GM21423 (cell line): ENCODE data around the gene CHN2.
A peak's percentile ranks its signal among the peaks of the same experiment; 100 is the strongest.

Experiments
- ATAC-seq: cut with Tn5 transposase; IDR thresholded peaks from one replicate; pipeline ENCODE4 v1.9.1; 2021; ENCODE audit warnings: mild to moderate bottlenecking, moderate library complexity; ENCODE audit not compliant: unreplicated experiment

CHN2 gene

DNA sequence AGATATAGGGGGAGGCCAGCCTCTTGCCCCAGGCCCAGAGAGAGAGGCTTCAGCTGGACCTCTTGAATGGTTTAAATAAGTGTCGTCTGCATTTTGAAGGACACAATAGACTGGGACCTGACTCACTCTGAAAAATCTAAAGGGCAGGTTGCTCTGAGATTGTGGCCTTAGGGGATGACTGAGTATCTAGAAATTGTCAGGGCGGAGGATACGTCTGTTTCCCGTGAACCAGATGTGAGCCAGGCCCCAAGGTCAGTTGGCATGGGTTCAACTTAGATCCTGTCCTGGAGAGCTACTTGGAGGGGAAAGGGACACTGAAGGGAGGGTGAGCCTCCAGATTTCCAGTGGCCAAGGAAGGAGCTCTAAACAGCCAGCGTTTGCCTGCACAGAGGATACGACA is 110.2 kb downstream of the CHN2 start:
- ATAC-seq, result no peak

DNA sequence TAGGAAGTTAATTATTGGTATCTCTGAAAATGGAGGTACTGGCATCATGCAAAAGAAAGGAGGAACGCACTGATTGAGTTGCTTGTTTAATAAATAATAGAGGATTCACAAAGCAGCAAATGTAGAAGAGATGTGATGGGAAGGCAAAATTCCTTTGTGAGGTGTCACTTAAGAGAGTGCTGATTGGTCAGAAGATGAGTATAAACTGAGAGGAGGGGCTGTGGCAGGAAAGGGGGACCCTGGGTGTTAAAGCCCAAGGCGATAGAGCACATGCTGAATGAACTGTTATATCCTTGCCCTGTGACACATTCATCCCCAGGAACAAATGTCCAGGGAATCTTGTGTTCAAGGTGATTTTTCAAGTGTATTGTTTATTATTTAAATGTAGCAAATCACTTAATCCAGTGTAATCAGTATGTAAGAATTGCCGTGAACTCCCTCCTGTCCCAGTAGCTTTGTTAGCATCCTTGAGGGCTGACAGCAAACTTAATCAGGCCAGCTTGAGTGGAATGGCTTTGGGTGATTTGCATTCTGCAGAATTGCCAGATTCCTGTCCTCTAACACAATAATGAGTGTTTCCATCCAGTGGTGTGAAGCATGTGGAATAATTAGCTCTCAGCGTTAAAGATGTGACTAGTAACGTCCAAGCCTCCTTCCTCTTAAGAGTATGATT is 111.9 kb downstream of the CHN2 start:
- no peak for ATAC-seq

DNA sequence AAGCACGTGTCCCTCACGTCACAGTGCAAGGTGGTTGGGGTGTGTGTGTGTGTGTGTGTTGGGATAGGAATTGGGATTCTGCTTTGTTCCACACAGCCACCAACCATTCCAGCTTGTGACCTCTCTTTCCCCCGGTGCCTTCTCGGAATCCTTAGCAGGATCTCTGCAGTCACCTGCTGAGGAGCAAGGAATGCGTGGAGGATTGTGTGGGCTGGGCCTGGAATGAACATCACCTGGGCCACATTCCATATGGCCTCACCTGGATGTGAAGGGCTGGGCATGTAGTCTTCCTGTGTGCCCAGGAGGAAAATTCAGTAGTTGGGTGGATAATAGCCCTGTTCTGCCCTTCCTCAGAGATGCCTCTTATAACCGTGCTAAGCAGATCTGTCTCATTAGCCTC is 113.8 kb downstream of the CHN2 start:
- ATAC-seq, result no peak

DNA sequence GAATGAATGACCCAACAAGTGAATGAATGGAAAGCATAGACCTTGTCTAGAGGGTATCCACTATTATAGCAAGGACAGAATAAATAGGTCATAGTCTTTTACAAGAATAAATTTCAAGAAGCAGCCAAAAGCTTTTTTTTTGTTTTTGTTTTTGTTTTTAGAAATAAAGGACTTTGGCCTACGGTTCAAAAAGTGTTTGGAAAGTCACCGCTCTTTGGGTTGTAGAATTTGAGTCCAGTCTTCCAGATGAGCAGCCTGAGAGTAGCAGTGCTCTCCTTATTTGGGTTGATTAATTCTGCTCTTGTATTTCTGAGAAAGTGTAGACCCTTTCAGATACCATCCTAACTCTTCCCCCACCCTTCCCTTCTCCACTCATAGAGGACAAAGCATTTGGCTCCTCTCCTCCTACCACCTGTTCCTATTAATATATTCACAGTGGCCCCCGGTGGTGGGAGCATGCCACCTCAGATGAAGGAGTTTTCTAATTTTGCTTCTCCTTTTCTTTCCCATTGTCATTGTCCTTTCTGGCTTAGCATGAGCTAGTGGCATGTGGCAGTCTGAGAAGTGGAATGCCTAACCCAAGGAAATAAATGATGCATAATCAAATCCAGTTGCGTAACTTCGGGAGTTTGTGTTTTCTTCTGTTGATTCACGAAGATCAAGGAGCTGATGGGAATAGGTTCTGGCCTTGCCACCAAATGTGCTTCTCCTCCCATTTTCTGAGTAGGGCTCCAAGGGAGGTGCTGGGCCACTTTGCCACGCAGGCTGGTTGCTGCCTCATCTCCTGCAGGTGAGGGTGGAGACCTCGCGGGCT is 114.7 kb downstream of the CHN2 start:
- no peak for ATAC-seq

DNA sequence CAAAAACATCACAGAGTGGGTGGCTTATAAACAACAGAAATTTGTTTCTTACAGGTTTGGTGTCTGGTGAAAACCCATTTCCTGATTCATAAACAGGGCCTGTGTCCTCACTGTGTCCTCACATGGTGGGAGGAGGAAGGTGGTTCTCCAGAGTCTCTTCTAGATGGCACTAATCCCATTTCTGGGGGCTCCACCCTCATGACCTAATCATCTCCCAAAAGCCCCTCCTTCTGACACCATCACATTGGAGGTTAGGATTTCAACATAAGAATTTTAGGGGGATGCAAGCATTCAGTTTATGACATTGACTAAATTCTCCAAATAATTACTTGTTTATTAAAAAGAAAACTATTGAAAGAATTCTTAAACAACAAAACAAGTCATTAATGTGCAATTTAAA is 116.0 kb downstream of the CHN2 start:
- no peak for ATAC-seq

DNA sequence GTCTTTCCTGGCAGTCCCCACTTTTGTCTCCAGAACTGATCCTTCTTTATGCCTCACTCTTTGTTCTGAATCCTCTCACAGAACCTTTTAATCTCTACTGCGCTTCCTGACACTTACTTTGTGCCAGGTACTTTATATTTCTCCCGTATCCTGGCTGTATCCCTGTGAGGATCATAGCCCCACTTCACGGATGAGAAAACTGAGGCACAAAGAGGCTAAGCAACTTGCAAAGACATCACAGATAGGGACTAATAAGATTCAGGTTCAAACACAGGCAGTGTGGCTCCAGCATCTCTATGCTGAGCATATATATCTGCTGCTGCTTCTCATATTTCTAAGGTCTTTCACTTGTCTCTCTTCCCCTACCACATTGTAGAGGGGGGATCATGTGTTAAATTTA is 116.7 kb downstream of the CHN2 start:
- no peak for ATAC-seq

DNA sequence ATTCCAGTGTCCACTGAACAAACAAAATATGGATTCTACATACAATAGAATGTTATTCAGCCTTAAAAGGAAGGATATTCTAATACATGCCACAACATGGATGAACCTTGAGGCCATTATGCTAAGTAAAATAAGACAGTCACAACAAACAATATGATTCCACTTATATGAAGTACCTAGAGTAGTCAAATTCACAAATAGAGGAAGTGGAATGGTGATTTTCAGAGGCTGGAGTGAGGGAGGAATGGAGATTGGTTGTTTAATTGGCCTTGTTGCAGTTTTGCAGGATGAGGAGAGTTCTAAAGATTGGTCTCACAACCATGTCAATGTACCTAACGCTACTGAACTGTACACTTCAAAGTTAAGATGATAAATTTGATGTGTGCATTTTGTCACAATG is 119.6 kb downstream of the CHN2 start:
- ATAC-seq, result no peak

DNA sequence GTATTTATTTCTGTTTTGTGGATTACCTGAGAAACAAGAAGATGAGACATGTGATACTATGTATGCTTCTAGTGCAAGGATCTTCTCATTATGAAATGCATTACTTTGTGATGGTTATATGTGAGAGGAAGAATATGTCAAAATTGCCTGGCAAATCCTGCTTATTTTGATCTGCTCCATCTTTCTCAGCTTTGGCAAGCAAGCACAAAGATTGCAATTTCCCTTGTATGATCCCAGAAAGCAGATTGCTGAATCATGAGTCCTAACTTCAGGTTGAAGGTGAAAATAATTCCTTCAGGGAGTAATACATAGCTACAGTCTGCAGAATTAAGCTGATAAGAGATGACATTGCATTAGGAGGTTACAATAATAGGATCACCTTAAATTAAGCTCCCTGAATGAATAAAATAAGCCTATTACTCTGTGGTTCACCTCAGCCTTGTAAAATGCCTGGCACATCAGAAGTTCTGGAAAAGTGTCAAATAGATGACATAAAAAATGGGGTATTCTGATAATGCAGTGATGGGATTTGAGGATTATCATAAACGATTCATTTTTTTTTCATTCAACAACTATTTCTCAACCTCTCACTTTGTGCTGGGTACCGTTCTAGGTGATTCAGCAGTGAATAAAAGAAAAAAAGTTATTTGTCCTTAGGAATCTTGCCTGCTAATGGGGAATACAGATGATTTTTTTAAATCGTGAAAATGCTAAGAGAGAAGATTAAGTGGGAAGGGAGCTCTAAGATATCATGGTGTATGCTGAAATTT is 120.7 kb downstream of the CHN2 start:
- ATAC-seq, result no peak

DNA sequence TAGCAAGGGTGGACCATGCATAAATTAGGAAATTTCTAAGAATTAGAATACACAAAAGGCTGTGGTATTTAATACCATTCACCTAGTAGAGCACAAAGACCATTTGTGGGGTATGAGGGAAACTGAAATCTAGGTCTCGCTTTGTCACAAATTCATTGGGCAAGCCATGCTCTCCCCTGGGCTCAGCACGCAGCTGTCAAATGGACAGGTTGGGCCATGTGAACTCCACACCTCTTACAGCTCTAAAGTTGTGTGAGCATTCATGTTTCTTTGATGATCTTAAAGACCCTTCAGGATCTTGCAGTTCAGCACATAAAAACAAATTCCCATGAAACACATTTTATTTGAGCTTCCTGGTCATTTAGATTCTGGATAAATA is 121.3 kb downstream of the CHN2 start:
- no peak for ATAC-seq

DNA sequence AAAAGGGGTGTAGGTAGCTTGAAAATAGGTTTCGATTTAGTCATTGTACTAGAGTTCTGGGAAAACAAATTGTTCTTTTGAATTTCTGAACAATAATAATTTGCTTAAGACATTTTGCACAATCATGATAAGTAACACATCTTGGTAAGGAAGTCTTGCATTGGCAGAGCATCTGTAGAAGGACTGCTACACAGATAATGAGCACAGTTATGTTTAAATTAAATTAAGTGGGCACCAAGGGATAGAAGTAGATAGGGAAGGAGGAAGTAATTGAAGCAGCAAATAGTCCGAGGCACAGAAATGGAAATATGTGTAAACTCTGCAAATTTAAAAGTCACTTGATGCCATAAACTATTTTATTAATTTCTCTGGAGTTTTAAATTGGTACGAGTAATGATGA is 122.4 kb downstream of the CHN2 start:
- ATAC-seq, result no peak

DNA sequence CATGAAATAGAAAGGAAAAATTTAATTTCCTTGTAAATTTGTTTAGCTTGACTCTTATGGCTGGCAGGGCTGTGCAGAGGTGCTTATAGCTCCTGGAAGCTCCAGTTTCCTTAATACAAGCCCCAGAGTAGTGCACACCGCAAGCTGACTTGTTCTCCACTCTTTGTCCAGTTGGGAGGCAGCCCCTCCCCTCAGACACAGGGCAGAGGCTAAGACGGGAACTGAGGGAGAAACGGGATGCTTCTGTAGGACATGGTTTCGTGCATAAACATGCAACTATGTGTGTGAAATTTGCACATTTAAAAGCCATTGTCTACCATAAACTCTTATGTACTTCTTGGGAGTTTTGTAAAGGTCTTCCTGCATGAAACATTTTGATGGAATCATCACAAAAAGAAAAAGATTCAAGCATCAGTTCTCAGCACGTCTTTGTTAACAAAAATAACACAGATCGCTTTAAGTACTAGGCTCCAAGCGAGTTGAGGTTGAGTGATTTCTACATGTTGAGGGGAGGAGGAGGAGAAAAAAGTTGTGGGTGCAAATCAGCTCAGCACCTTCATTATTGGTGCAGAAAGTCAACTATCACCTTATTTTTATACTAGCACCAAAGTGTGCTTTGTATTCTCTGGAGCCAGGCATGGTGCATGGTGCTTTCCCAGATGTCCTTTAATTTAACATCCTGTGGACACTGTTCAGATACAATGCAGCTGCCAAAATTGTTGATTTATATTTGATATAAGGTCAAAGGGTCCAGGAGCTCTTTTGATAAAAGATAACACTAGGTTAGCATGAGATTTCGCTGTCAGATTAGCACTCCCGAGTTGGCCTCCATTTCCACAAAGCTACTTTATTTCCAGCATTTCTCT is 124.5 kb downstream of the CHN2 start:
- ATAC-seq, result no peak

DNA sequence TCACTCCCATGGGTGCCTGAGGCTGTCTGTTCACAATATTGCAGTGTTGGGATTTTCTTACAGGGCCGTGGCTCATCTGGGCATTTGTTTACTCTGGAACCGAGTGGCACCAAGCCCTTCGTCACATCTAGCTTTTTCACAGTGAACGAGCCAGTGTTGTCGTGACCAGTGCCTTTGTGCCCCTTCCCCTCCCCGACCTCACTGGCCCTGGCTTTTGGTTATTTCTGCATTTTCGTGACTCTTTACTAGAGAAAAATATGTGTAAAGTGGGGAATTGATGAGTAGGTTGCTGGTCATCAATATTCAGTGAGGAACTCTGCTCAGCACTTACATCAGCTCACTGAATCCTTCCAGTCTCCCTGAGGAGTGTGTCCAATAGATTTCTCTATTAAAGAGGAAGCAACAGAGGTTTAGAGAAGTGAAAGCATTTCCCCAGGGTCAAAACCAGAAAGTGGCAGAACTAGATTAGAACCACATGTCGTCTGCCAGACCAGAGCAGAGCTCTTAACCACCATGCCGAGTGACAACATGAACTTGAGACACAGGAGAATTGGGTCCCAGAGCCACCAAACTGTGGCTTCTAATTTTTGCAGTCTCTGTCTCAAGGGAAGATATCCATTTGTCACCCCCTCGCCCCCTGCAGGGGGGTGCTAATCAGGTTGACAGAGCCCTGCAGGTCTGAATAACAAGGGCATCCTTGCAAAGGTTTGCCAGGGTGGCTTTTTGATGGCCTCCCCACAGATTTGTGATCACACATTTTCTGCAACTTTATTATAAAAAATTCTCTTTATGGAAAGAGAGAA is 125.3 kb downstream of the CHN2 start:
- ATAC-seq, result peak; percentile 68

DNA sequence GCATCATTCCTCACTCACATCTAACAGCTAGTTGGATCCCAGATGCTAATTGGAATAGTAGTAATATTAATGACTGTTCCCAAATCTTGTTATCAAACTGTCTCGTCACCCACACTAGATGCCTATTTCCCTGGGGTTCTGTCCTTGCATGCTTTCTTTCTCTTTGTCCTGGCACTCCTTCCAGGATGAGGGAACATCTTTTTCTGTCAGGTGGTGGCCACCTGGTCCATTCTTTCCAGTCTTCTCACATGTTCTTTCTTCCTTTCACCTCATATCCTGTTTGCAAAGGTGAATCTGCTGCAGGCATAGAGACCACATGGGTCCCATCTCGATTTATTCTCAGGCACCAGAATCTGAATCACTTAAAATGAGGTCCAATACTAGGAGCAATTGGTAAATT is 126.0 kb downstream of the CHN2 start:
- no peak for ATAC-seq

DNA sequence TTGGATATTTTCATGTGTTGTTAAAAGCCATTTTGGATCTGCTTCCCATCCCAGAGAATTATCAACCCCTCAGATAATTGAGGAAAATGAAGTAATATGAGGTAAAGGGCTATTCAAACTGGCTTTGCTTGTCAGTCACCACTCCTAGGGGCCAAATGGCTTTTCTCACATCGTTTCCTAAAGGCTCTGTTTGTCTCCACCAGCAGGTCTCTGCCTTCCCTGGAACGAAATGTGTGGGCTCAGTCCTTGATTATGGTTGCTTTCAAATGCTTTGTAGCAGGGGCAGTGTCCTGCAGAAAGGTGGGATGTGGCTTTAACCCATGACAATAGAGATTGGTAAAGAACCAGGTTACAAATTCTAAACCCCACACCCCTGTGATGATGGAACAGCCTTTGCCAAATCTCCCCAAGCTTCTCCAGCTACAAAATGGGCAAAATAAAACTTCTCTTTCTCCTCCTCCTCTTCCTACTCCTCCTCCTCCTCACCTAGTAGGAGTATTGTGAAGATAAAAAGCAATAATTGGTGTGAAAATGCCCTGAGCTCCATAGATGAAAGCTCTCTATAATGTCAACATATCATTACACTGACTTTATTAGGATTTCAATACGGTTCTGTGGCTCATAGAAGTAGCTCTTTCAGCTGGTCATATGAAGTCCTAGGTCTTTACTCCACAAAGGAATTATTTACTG is 127.6 kb downstream of the CHN2 start:
- no peak for ATAC-seq

DNA sequence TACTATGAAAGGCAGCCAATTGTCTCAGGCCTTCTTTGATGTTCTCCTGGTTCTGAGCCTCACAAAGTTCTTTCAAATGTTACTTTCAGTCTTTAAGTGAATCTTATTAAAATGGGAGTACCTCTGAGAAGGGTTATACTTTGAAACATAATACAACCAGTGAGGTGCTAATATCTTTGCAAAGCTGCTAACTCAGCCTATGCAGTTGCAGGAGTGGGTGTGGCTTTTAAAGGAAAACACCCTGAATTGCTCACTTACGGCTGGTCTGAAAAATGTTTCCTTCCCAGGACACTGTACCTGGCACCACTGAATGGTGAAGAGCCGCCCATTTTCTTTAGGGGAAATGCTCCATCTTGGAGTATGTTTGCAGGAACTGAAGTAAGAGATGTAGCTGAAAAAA is 130.9 kb downstream of the CHN2 start:
- no peak for ATAC-seq

DNA sequence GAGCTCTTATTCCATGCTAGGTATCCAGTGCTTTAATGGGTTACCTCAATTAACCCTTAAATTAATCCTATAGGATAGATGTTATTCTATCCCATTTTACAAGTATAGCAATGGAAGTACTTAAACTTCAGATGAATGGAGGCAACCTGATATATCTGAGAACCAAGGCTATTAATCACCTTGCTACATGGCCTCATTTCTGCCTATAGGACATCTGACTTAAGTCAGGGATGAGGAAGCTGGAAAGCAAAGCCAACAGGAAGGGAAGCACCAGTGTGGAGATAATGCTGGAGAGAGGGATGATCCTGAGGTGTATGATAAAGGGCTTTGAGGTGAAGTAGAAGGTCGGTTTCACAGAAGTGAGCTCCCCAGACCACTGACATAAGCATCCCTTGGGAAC is 132.3 kb downstream of the CHN2 start:
- ATAC-seq, result no peak

DNA sequence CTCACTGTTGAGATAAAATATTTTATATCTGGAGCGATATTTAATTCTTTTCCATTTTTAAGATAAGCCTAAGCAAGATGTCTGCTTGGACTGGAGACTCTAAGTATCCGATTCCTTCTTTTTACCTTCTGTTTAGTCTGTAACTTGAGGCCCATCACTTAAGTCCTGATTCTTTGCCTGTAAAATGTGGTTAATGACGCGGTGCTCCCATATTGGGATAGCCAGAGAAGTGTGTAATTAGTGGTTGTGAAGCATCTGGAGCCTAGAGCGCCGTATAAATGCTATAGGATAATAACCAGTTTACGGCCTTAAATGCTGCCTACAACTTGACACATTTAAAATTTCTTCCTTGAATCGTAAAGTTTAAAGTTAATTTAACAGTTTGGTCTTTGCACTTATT is 132.9 kb downstream of the CHN2 start:
- no peak for ATAC-seq

DNA sequence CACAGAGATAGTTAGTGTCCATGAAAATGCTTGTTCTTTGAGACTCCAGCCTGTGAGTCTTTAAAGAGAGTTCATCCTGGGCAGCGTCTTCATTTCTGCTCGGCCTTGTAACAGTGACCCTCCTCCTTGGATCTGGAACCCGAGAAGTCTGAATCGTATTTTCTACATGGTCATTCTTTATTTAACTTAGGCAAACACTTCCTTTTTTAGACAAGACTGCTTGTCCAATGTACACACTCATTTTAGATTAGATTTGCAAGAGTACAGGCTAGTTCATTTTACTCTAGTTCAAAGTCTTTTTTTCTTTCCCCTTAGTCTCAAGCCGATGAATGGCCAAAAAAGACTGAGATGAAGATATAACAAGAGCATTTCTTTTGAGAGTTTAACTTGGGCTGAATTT is 133.5 kb downstream of the CHN2 start:
- no peak for ATAC-seq

DNA sequence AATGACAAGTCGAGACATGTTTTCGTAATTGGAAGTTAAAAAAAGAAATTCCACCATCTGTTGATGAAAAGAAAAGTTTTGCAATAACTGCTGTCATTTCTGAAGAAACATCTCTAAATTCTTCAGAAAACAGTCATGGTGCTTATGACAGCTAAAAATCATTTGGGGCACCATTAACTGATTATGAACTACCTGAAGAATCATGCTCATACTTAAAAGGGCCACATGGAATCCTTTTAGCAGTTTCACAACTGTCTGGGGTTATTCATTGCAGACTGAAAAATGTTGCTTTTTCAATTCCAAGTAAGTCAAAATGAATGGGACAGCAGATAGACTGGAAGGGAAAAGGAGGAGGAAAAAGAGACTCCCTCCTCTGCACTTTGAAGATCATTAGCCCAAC is 134.2 kb downstream of the CHN2 start:
- no peak for ATAC-seq

DNA sequence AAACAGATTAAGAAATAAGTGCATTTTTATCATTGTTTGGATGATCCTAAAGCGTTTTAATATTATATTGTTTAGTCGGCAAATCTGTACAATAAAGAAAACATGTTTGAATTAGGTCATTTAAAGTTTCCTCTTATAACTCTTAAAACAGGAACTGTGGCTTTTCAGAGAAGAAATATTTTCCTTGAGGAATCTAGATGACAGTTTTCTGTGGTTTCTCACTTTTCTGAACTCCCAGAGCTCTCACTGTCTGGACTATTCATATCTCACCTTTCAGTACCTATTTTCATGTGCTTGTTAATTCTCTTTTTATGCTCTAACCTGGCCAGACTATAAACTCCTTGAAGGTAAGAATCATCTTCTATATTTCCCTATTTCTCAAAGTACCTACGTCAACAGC is 135.1 kb downstream of the CHN2 start:
- ATAC-seq, result no peak
